ENCODE data around the gene MYCBPAP. TPM values are rescaled to one million over a fixed set of nuclear protein-coding genes. Genes with fewer than 3 reads are reported as not detected.

The MYCBPAP gene
- total RNA-seq, 3 donors from 2014 or later, result 0.66 to 1.9 (median 1.3) TPM

GRCh38 chr17:50493744-50494143, 14.5 kb upstream of the MYCBPAP start:
- DNase-seq (ENCODE audit: low spot score in 2 of 2), result no peak
- Histone ChIP-seq H3K9me3 (no peaks in the 10 kb centered on the region), H3K27me3 (no peaks in the 10 kb centered on the region), H3K4me3 (no peak overlapping the region), H3K4me1 (no peaks in the 10 kb centered on the region), H3K27ac (no peak overlapping the region), H3K36me3 (no peaks in the 10 kb centered on the region)
- intact Hi-C loops (cut with DNase I; ENCODE audit: low total_unique reads), result no loop called here
- TF ChIP-seq POLR2AphosphoS5 (IDR thresholded peaks at IDR 0.05), result no peak
- no peak for TF ChIP-seq POLR2A (IDR thresholded peaks at IDR 0.05)
- no peak for TF ChIP-seq CTCF (IDR thresholded peaks at IDR 0.05)

GRCh38 chr17:50495217-50495823, 12.9 kb upstream of the MYCBPAP start:
- no peak for DNase-seq (ENCODE audit: low spot score in 2 of 2)
- intact Hi-C loops (cut with DNase I; ENCODE audit: low total_unique reads), result no loop called here
- H3K36me3 ChIP-seq, result no peaks in the 10 kb centered on the region
- H3K4me3 ChIP-seq, result no peak overlapping the region
- TF ChIP-seq POLR2A (IDR thresholded peaks at IDR 0.05), result no peak
- no peak for TF ChIP-seq POLR2AphosphoS5 (IDR thresholded peaks at IDR 0.05)
- TF ChIP-seq CTCF (IDR thresholded peaks at IDR 0.05), result no peak
- no peak overlapping the region for H3K27ac ChIP-seq
- H3K27me3 ChIP-seq, result no peaks in the 10 kb centered on the region
- no peaks in the 10 kb centered on the region for H3K4me1 ChIP-seq
- no peaks in the 10 kb centered on the region for H3K9me3 ChIP-seq

GRCh38 chr17:50495918-50496317, 12.3 kb upstream of the MYCBPAP start:
- no peaks in the 10 kb centered on the region for H3K9me3 ChIP-seq
- TF ChIP-seq POLR2AphosphoS5 (IDR thresholded peaks at IDR 0.05) (no peak), POLR2A (IDR thresholded peaks at IDR 0.05) (no peak), CTCF (IDR thresholded peaks at IDR 0.05) (no peak)
- intact Hi-C loops (cut with DNase I; ENCODE audit: low total_unique reads), result no loop called here
- no peaks in the 10 kb centered on the region for H3K27me3 ChIP-seq
- DNase-seq (ENCODE audit: low spot score in 2 of 2), result no peak
- H3K36me3 ChIP-seq, result no peaks in the 10 kb centered on the region
- H3K27ac ChIP-seq, result no peak overlapping the region
- H3K4me3 ChIP-seq, result no peak overlapping the region
- no peaks in the 10 kb centered on the region for H3K4me1 ChIP-seq

- Histone ChIP-seq H3K9me3 (no peaks in the 10 kb centered on the region), H3K36me3 (no peaks in the 10 kb centered on the region), H3K4me3 (no peak overlapping the region), H3K27me3 (no peaks in the 10 kb centered on the region), H3K4me1 (no peaks in the 10 kb centered on the region), H3K27ac (no peak overlapping the region)
- intact Hi-C loops (cut with DNase I; ENCODE audit: low total_unique reads), result no loop called here
- TF ChIP-seq CTCF (IDR thresholded peaks at IDR 0.05) (no peak), POLR2AphosphoS5 (IDR thresholded peaks at IDR 0.05) (no peak), POLR2A (IDR thresholded peaks at IDR 0.05) (no peak)
- DNase-seq (ENCODE audit: low spot score in 2 of 2), result no peak
These were observed 10.0 kb upstream of the MYCBPAP start for GRCh38 chr17:50498021-50498874.

GRCh38 chr17:50499270-50499669, 9.0 kb upstream of the MYCBPAP start:
- no peaks in the 10 kb centered on the region for H3K9me3 ChIP-seq
- no peak overlapping the region for H3K4me3 ChIP-seq
- no peak for TF ChIP-seq POLR2AphosphoS5 (IDR thresholded peaks at IDR 0.05)
- DNase-seq (ENCODE audit: low spot score in 2 of 2), result no peak
- intact Hi-C loops (cut with DNase I; ENCODE audit: low total_unique reads), result no loop called here
- H3K36me3 ChIP-seq, result no peaks in the 10 kb centered on the region
- no peaks in the 10 kb centered on the region for H3K27me3 ChIP-seq
- H3K27ac ChIP-seq, result no peak overlapping the region
- H3K4me1 ChIP-seq, result no peaks in the 10 kb centered on the region
